NK-92 (cell line): ENCODE results near the gene DGKD.
"Not testable (repeated sequence)": the region's sequence is repeated elsewhere in the genome, so short reads cannot be mapped to it uniquely, and the experiment has no call there.

Experiments used
- DNase-seq: peaks from one replicate; lab custom pipeline; 2025; ENCODE audit not compliant: unreplicated experiment; lab: John Stamatoyannopoulos, UW

DGKD gene

GRCh38 chr2:233385489-233386044 is 31.3 kb downstream of the DGKD start:
- DNase-seq = no peak

DNA sequence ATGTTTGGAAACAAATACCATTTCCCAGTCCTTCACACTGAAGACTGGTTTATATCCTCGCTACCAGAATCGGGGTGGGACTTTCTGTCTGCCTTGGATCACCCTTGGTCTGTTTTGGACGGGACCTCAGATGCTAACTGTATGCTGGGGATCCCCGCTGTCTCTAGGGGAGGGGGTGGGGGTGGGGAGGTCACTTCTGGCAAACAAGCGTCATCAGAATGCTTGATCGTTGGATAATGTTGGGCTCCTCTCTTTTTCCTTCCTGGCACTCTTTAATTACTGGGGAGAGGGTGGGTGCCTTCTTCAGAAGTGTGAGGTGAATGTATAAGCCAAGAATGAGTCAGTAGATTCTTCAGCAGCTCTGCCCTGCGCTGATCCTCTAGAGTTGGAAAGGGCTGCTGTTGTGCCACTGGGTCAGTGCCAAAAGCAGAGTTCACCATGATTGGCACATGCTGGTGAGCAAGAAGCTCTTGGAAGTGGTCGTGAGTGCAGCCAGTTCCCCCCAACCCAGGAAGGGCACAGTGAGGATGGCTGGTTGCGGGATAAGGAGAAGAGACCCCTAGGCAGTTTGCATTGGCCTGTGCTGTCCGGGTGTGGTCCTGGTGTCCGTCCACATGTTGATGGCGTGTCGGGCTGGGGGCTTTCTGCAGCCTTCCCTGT is 32.2 kb downstream of the DGKD start:
- DNase-seq = no peak

GRCh38 chr2:233387225-233387624 is 32.9 kb downstream of the DGKD start:
- no peak for DNase-seq

DNA sequence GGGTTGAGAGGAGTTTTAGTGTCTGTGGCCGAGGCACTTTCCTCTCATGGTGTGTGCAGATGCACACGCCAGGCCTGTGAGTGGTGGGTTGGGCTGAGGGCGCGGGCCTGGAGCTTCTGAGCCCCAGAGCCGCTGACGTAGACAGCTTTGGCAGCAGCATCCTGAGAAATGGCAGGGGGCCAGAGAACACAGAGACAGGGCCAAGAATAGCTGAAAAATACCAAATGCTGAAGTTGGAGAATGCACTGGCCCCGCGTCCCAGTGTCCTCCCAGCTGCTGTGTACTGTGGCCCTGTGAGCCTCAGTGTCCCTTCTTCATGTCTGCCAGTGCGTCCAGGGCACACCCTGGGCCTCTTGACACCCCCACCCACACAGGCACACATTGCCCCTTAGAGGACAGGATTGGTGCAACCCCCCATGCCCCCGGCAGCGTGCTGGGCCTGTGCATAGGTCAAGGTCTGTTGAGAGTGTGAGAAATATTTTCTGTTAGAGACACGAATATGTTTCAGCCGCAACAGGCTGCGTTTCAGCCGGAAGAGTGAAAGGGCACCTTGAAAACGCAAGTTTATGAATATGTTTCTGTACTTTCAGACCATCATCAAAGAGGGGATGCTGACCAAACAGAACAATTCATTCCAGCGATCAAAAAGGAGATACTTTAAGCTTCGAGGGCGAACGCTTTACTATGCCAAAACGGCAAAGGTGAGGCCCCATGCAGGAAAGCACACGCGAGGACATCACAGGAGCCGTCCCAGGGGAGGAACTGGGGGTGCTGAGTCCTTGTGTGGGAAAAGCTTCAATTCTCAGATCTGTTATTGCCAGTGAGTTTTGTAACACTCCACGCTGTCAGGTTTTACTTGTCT is 33.6 kb downstream of the DGKD start:
- no peak for DNase-seq

DNA sequence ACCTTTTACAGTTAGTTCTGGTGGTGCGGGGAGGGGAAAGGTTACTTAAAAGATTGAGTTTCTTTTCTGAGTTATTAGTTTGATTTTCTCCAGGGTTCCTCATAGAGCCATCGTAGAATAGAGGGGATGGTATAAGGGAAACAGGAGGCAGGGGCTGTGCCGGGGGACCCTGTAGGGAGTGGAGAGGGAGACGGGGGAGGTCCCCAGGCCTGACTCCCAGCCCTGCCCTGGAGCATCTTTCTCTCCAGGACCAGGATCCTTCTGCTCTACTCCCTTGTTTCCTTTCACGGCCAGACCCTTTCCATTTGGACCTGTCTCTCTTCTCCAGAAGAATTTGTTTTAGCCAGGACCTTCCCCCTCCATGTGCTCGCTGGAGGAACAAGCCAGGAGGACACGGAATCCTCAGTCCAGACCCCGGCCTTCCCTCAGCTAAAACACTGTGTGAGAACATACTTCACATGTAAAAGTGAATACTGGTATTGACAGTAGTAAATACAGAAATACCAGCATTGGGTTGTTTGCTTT is 35.4 kb downstream of the DGKD start:
- DNase-seq = no peak

DNA sequence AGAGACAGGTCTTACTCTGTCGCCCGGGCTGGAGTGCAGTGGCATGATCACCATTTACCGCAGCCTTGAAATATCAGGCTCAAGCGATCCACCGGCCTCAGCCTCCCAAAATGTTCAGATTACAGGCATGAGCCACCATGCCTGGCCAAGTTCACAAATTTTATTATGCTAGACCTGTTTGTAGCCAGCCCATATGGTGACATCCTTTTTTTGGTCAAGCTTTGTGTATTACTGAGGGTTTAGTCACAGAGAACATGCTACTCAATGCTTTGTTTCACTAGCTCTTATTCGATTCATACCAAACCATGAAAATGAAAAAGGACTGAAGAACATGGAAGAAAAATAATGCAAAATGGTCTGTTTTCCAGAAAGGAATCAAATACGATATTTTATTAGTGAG is 41.4 kb downstream of the DGKD start:
- no peak for DNase-seq

DNA sequence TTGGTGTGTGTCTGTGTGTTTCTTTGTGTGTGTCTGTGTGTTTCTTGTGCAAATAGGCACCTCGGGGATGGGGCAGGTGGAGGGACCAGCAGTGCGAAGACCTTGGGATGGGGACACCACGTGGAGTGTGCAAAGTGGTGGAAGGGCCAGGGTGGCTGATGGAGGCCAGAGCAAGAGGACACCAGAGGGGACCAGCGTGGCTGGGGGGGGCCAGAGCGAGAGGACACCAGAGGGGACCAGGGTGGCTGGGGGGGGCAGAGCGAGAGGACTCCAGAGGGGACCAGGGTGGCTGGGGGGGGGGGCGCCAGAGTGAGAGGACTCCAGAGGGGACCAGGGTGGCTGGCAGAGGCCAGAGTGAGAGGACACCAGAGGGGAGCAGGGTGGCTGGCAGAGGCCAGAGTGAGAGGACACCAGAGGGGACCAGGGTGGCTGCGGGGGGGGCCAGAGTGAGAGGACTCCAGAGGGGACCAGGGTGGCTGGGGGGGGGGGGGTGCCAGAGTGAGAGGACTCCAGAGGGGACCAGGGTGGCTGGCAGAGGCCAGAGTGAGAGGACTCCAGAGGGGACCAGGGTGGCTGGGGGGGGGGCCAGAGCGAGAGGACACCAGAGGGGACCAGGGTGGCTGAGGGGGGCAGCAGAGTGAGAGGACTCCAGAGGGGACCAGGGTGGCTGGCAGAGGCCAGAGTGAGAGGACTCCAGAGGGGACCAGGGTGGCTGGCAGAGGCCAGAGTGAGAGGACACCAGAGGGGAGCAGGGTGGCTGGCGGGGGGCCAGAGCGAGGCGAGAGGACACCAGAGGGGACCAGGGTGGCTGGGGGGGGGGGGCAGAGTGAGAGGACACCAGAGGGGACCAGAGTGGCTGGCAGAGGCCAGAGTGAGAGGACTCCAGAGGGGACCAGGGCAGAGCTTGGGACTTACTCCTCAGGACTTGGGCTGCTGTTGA is 42.7 kb downstream of the DGKD start:
- not testable (repeated sequence) for DNase-seq

DNA sequence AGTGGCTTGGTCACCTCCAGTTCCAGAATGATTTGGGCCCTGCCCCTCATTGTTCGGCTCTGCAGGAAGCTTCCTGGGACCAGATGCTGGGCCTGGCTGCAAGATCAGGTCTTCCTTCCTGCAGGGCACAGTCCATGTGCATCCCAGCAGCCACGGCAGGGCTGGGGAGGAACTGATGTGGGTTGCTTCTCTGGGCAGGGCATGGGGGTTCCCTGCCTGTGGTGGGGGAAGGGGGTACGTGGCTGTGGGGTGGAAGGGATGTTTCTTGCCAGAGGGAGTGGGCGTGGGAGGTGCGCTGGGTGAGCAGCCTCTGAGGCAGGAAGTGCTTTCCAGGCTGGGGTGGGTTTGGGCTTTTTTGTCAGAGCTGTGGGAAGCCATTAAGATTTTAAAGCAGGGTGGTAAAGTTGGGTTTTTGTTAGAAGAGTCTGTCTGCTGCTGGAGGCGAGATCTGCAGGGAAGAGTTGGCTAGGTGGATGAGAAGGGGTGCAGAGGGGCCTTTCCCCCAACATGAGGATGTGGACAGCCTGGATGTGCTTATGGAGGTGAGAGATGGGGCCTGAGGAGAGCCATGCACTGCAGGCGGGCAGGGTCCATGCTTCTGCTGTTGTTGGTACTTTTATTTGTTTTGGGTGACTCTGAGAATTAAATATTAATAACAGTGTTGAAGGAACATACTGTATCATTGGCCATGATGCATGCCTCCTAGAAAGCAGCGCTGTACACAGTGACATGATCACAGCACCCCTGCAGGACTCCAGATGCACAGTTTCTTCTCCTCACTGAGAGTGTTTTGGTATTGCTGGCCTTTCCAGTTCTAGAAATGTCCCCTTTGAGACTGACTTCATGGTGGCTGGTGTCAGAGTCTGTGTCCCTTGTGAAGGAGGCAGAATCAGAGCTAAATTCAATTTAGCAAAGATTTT is 45.3 kb downstream of the DGKD start:
- DNase-seq = no peak

DNA sequence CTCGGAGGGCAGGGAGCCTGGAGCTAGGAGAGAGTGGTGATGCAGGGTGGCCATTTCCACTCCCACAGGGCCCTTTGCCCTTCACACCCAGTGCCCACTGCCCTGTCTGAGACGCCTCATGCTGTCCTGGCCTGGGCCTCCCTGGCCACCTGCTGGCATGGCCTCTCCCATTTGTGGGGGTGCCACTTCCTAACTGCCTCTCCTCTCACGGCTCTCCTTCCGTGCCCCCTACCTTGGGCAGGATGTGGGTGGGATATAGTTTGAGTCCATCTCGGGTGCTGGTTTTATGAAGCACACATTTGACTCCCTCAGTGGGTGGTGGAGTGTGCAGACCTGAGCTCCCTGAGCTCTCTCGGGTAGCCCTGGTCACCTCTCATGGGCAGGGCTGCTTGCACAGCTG is 46.0 kb downstream of the DGKD start:
- DNase-seq = no peak

GRCh38 chr2:233400961-233401360 is 46.7 kb downstream of the DGKD start:
- no peak for DNase-seq

DNA sequence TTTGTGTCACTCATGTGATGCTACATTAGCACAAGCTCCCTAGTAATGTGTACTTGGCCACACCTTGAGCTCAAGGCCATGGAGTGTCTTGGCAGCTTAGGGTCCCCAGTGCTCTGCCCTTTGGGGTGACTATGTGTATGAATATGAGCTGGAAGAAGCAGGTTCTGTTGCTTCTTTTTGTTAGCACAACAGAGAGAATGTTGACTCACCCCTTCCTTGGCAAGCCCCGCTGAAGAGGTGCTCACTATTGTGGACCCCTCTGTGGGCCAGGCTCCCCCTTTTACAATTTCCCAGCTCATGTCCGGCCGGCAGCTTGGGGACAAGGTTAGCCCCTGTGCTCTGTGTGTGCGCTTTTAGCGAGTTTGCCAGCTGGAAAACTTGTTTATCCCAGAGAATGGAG is 48.1 kb downstream of the DGKD start:
- no peak for DNase-seq

GRCh38 chr2:233402789-233403188 is 48.5 kb downstream of the DGKD start:
- no peak for DNase-seq

GRCh38 chr2:233404222-233404621 is 49.9 kb downstream of the DGKD start:
- DNase-seq = no peak

- DNase-seq = no peak
Observed at GRCh38 chr2:233406865-233407264, 52.6 kb downstream of the DGKD start.

GRCh38 chr2:233407771-233408181 is 53.5 kb downstream of the DGKD start:
- DNase-seq = no peak

GRCh38 chr2:233408366-233409285 is 54.3 kb downstream of the DGKD start:
- no peak for DNase-seq

DNA sequence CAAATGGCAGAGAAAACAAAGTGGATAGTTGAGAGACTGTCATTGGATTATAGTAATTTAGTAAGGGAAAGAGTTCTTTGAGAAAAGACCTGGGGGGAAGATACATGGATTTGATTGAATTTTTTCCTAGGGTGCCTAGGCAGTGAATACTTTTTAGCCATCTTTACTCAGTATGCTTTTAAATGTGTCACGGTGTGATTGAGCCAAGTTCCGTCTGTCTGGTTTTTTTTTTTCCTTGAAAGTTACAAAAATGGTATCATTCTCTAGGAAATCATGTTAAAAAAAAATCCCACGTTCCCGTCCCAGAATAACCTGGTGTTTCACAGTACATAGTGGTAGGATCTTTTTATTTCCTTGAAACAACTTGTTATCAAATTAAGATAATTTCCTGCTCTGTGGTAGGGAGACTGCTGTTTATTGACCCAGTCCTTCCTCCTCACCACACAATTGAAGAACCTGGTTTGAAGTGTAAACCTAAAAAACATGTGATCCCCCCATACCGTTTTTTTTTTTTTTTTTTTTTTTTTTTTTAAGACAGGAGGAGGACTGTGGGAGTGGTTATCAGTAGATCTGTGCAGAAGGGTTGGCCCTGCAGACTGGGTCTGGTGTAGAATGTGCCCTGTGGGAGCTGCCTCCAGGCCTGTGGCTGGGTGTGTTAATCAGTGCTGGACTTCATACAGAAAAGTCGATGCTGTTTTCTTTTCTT is 55.1 kb downstream of the DGKD start:
- no peak for DNase-seq

DNA sequence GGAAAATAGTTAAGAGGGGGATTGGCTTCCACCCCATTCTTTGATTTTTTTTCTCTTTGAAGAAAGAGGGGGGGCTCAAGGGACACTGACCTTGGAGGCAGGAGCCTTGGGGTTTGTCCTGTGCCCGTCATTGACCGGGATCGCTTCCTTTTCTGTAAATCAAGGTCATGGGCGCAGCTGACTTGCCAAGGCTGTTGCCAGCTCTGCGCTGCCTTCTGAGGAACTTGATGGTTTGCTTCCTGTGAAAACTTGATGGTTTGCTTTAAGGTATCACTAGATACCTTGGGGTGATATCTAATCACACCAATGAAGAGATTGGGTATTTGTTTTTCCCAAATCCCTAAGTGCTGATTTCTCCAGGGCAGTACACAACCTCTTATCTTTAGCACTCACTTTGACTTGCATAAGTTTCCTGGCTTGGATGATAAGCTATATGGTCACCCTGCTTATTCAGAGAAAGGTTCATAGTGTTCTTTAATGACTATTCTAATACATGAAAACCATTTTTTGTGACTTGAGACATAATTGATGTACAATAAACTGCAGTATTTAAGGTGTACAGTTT is 56.0 kb downstream of the DGKD start:
- DNase-seq = no peak
